H1 (cell line): ENCODE measurements around the gene SRMS. TPM values are rescaled to one million over a fixed set of nuclear protein-coding genes. Genes with fewer than 3 reads are reported as not detected.

Experiments
- CTCF ChIA-PET: fragments of 300-600 bp; sonication (Branson Sonifier 250); formaldehyde crosslinking; loops from one replicate; lab custom pipeline; 2021; ENCODE audit not compliant: partially characterized antibody; lab: Charles Lee
- POLR2A ChIA-PET: fragments of 300-600 bp; sonication (Branson Sonifier 250); formaldehyde crosslinking; loops from one replicate; lab custom pipeline; 2021; ENCODE audit warnings: inconsistent platforms; ENCODE audit not compliant: partially characterized antibody; lab: Charles Lee
- DNase-seq, 2 experiments: peaks; one replicate each; pipeline versions ENCODE4 v3.0.0 to v3.0.0-alpha.2; 2010 to 2022; ENCODE audit warnings: low spot score in 2 of 2, low read depth in 1 of 2, mixed read lengths in 1 of 2
- FAIRE-seq: peaks from 2 replicates; lab custom pipeline; 2011; peaks lifted over from hg19 to GRCh38; lab: Jason Lieb, UNC
- H2AFZ ChIP-seq: 2 replicates; pipeline ENCODE4 v1.8.1; 2012; ENCODE audit warnings: low read length, inconsistent platforms
- H2AK5ac ChIP-seq: 2 replicates; pipeline ENCODE4 v1.6.1; 2013; ENCODE audit warnings: low read depth, low read length
- H2BK120ac ChIP-seq: replicated peaks from 2 replicates; pipeline ENCODE3; 2013; ENCODE audit warnings: low read depth, low read length, inconsistent platforms
- H2BK12ac ChIP-seq: 2 replicates; pipeline ENCODE4 v1.6.1; 2013; ENCODE audit warnings: low read depth, low read length
- H2BK15ac ChIP-seq: 2 replicates; pipeline ENCODE4 v1.6.1; 2013; ENCODE audit warnings: low read length
- H2BK20ac ChIP-seq: 2 replicates; pipeline ENCODE4 v1.6.1; 2013; ENCODE audit warnings: low read length
- H2BK5ac ChIP-seq: 2 replicates; pipeline ENCODE4 v1.6.1; 2013; ENCODE audit warnings: low read depth, low read length
- H3K14ac ChIP-seq: 2 replicates; pipeline ENCODE4 v1.6.1; 2013; ENCODE audit warnings: inconsistent platforms; ENCODE audit not compliant: insufficient read length
- H3K18ac ChIP-seq: 2 replicates; pipeline ENCODE4 v1.6.1; 2013; ENCODE audit warnings: low read length; ENCODE audit errors: extremely low read depth
- H3K23ac ChIP-seq: 2 replicates; pipeline ENCODE4 v1.6.1; 2013; ENCODE audit warnings: inconsistent platforms; ENCODE audit not compliant: insufficient read length
- H3K23me2 ChIP-seq: 2 replicates; pipeline ENCODE4 v1.6.1; 2013; ENCODE audit warnings: low read depth, low read length
- H3K27ac ChIP-seq: 2 replicates; pipeline ENCODE4 v1.6.1; 2011; ENCODE audit warnings: low read depth, low read length, inconsistent platforms
- H3K27me3 ChIP-seq, 4 experiments: replicated peaks in 1 of 4; 1 replicate in 1 of 4; 2 replicates in 3 of 4; pipeline versions ENCODE4 v1.6.1 to v1.8.1; 2011 to 2013; ENCODE audit warnings: low read length in 3 of 4, mild to moderate bottlenecking in 3 of 4, inconsistent platforms in 2 of 4, mixed read lengths in 2 of 4, moderate library complexity in 1 of 4; ENCODE audit not compliant: control insufficient read depth in 3 of 4, insufficient read depth in 3 of 4; ENCODE audit errors: extremely low read depth in 1 of 4
- H3K36me3 ChIP-seq, 4 experiments: 2 replicates each; pipeline versions ENCODE4 v1.6.1 to v1.8.1; 2011 to 2013; ENCODE audit warnings: mild to moderate bottlenecking in 4 of 4, low read length in 3 of 4, moderate library complexity in 2 of 4, control low read depth in 1 of 4, inconsistent platforms in 1 of 4; ENCODE audit not compliant: insufficient read depth in 4 of 4, control insufficient read depth in 2 of 4
- H3K4ac ChIP-seq: replicated peaks from 2 replicates; pipeline ENCODE3; 2013; ENCODE audit warnings: low read length, low read depth, mixed read lengths, inconsistent platforms; ENCODE audit not compliant: insufficient read length
- H3K4me1 ChIP-seq, 4 experiments: replicated peaks in 1 of 4; 1 replicate in 1 of 4; 2 replicates in 3 of 4; pipeline versions ENCODE4 v1.6.1 to v1.8.1; 2011 to 2013; ENCODE audit warnings: low read length in 3 of 4, inconsistent platforms in 2 of 4, mixed read lengths in 1 of 4; ENCODE audit not compliant: insufficient read depth in 4 of 4, control insufficient read depth in 3 of 4
- H3K4me2 ChIP-seq, 2 experiments: 2 replicates each; pipeline versions ENCODE4 v1.6.1 to v1.8.1; 2011 to 2013; ENCODE audit warnings: low read depth in 2 of 2, low read length in 2 of 2, control low read depth in 1 of 2, inconsistent platforms in 1 of 2, mild to moderate bottlenecking in 1 of 2; ENCODE audit not compliant: insufficient read depth in 1 of 2
- H3K4me3 ChIP-seq, 4 experiments: fragments of 200-600, 300-600 bp in 1 of 4; sonication (generic), shearing (Covaris generic), sonication (Bioruptor Twin) in 1 of 4; 2 replicates each; pipeline versions ENCODE4 v1.5.1 to v1.8.1; 2011 to 2016; ENCODE audit warnings: low read length in 4 of 4, low read depth in 3 of 4, control low read depth in 2 of 4, inconsistent platforms in 2 of 4, mild to moderate bottlenecking in 2 of 4, mixed read lengths in 1 of 4, moderate library complexity in 1 of 4; ENCODE audit not compliant: insufficient read depth in 2 of 4; ENCODE audit errors: extremely low read depth in 1 of 4
- H3K56ac ChIP-seq: replicated peaks from 2 replicates; pipeline ENCODE3; 2013; ENCODE audit warnings: low read depth, mild to moderate bottlenecking, mixed read lengths, low read length, inconsistent platforms; ENCODE audit not compliant: insufficient read length
- H3K79me1 ChIP-seq: 2 replicates; pipeline ENCODE4 v1.6.1; 2013; ENCODE audit warnings: low read depth, low read length, control low read depth
- H3K79me2 ChIP-seq, 2 experiments: 2 replicates each; pipeline versions ENCODE4 v1.6.1 to v1.8.1; 2012 to 2013; ENCODE audit warnings: low read length in 2 of 2, mild to moderate bottlenecking in 2 of 2, inconsistent platforms in 1 of 2; ENCODE audit not compliant: insufficient read depth in 2 of 2, control insufficient read depth in 1 of 2
- H3K9ac ChIP-seq, 4 experiments: replicated peaks in 1 of 4; 1 replicate in 1 of 4; 2 replicates in 3 of 4; pipeline versions ENCODE4 v1.6.1 to v1.8.1; 2011 to 2013; ENCODE audit warnings: low read depth in 3 of 4, low read length in 3 of 4, control low read depth in 2 of 4, mild to moderate bottlenecking in 2 of 4, moderate library complexity in 2 of 4, inconsistent platforms in 1 of 4; ENCODE audit errors: extremely low read depth in 1 of 4
- H3K9me3 ChIP-seq, 2 experiments: 2 replicates each; pipeline versions ENCODE4 v1.6.1 to v1.8.1; 2012 to 2013; ENCODE audit warnings: mild to moderate bottlenecking in 2 of 2, moderate library complexity in 2 of 2, control low read depth in 1 of 2, inconsistent platforms in 1 of 2, low read depth in 1 of 2, low read length in 1 of 2, mixed read lengths in 1 of 2; ENCODE audit not compliant: insufficient read depth in 2 of 2
- H4K20me1 ChIP-seq, 2 experiments: replicated peaks in 1 of 2; 2 replicates each; pipeline versions ENCODE3 to v1.8.1; 2011 to 2013; ENCODE audit warnings: inconsistent platforms in 2 of 2, low read length in 2 of 2, mild to moderate bottlenecking in 1 of 2; ENCODE audit not compliant: insufficient read depth in 2 of 2, control insufficient read depth in 1 of 2
- H4K5ac ChIP-seq: 2 replicates; pipeline ENCODE4 v1.6.1; 2013; ENCODE audit warnings: low read length, low read depth, mixed read lengths, inconsistent platforms; ENCODE audit not compliant: insufficient read length
- H4K8ac ChIP-seq: 2 replicates; pipeline ENCODE4 v1.8.0; 2013; ENCODE audit warnings: mild to moderate bottlenecking, moderate library complexity, low read length, inconsistent platforms; ENCODE audit not compliant: insufficient read depth; ENCODE audit errors: extremely low read depth
- H4K91ac ChIP-seq: replicated peaks from 2 replicates; pipeline ENCODE3; 2013; ENCODE audit warnings: low read length, mixed read lengths, inconsistent platforms; ENCODE audit not compliant: insufficient read length
- BACH1 ChIP-seq: IDR thresholded peaks from 2 replicates; pipeline ENCODE4 v1.6.1; 2012; ENCODE audit warnings: low read length, improper control_type of control experiment
- CTBP2 ChIP-seq: IDR thresholded peaks from 2 replicates; pipeline ENCODE4 v1.7.0; 2011; ENCODE audit warnings: borderline replicate concordance, mild to moderate bottlenecking, moderate library complexity, mixed read lengths, low read length; ENCODE audit not compliant: insufficient read depth, insufficient read length
- EP300 ChIP-seq, 2 experiments: IDR thresholded peaks; 1 replicate in 1 of 2; 2 replicates in 1 of 2; pipeline ENCODE4 v1.6.1; 2011 to 2012; ENCODE audit warnings: low read depth in 2 of 2, low read length in 2 of 2, mild to moderate bottlenecking in 2 of 2, borderline replicate concordance in 1 of 2, inconsistent platforms in 1 of 2, moderate library complexity in 1 of 2
- HDAC2 ChIP-seq, 2 experiments: fragments of 300-600 bp in 1 of 2; sonication (generic) in 1 of 2; IDR thresholded peaks; 2 replicates each; pipeline ENCODE4 v1.6.1; 2011 to 2012; ENCODE audit warnings: low read depth in 2 of 2, low read length in 2 of 2, mild to moderate bottlenecking in 2 of 2, moderate library complexity in 2 of 2, borderline replicate concordance in 1 of 2, inconsistent platforms in 1 of 2
- JUN ChIP-seq: IDR thresholded peaks from 2 replicates; pipeline ENCODE4 v1.6.1; 2011; ENCODE audit warnings: low read depth, mild to moderate bottlenecking, improper control_type of control experiment, low read length
- KDM4A ChIP-seq: IDR thresholded peaks from one replicate; pipeline ENCODE4 v1.7.1; 2012; ENCODE audit warnings: low read depth, mild to moderate bottlenecking, moderate library complexity, low read length, inconsistent platforms; ENCODE audit not compliant: severe bottlenecking
- POLR2A ChIP-seq, 2 experiments: IDR thresholded peaks; 1 replicate in 1 of 2; 2 replicates in 1 of 2; pipeline ENCODE4 v1.6.1; 2011; ENCODE audit warnings: low read depth in 2 of 2, low read length in 2 of 2, mild to moderate bottlenecking in 2 of 2; ENCODE audit errors: control extremely low read depth in 1 of 2
- RBBP5 ChIP-seq: IDR thresholded peaks from 2 replicates; pipeline ENCODE4 v1.7.1; 2012; ENCODE audit warnings: low read depth, mild to moderate bottlenecking, inconsistent platforms, low read length, moderate library complexity, borderline replicate concordance
- SP1 ChIP-seq: IDR thresholded peaks from 2 replicates; pipeline ENCODE4 v1.6.1; 2011; ENCODE audit warnings: low read depth, low read length
- SRF ChIP-seq: IDR thresholded peaks from 2 replicates; pipeline ENCODE4 v1.6.1; 2011; ENCODE audit warnings: mild to moderate bottlenecking, low read depth, low read length, moderate library complexity
- whole genome bisulfite sequencing, 2 experiments: shearing (Covaris generic) in 1 of 2; methylation state at CpG; one replicate each; pipeline versions ENCODE4 v1.1.6 to v1.1.7; 2013 to 2015; ENCODE audit warnings: low lambda C conversion rate in 2 of 2, mixed read lengths in 2 of 2, inconsistent platforms in 1 of 2, low coverage in 1 of 2, missing lambda C conversion rate in 1 of 2; ENCODE audit not compliant: insufficient replicate concordance in 2 of 2, insufficient coverage in 1 of 2, insufficient read length in 1 of 2; ENCODE audit errors: extremely low coverage in 1 of 2, missing lambda C conversion rate in 1 of 2; 5-methylcytosine and 5-hydroxymethylcytosine counted together
- polyA plus RNA-seq, 7 experiments: library from polyadenylated mRNA; depleted of rRNA in 3 of 7; stranded (reverse) in 5 of 7; unstranded in 2 of 7; fragments of >200 nt in 5 of 7; fragments of 200-250 nt in 2 of 7; gene quantifications; 1 replicate in 5 of 7; 2 replicates in 1 of 7; 4 replicates in 1 of 7; pipeline versions ENCODE4 v1.2.1 to v1.2.3, GENCODE V29; 2011 to 2013; ENCODE audit warnings: missing spikeins in 2 of 7, mixed read lengths in 2 of 7
- total RNA-seq: library from RNA; stranded (reverse); fragmentation: NEBNext Ultra II Directional; extraction: Animal tissue kit (Norgen Biotek cat#: 25700); gene quantifications from 2 replicates; pipeline ENCODE4 v1.2.1, GENCODE V29; 2021
- TF ChIP-seq, protein P1 (sequence below): IDR thresholded peaks from 2 replicates; pipeline ENCODE4 v1.6.1; 2012; ENCODE audit warnings: inconsistent platforms

The SRMS gene
- total and polyA plus RNA-seq, 2 of the 8 experiments (the other 6 are each of a cell fraction or from before 2014, with no cell fraction given), result 0.39 to 0.76 TPM

DNA sequence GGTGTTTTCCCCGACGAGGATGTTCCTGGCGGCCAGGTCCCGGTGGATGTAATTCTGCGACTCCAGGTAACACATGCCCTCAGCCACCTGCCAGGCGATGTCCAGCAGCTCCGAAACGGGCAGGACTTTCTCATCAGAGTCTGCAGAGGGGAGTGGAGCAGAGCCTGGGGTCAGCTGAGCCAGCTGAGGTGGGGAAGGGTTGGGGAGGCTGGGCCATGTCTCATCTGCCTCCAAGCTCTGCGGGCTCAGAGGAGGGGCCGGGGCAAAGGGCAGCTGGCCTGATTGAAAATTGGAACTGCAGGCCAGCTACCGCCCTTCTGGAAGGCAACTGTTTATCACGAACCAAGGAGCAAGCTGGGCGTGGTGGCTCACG, 16.8 kb downstream of the SRMS start:
- Histone ChIP-seq H2BK15ac (no peak overlapping the region), H2BK20ac (no peak overlapping the region), H3K4me1 (peaks cover 0 to 13% (median 3%) of the 10 kb centered on the region in 4 experiments; a peak in 5 of 7 replicates), H4K5ac (no peak overlapping the region), H3K4me3 (no peak overlapping the region), H2BK12ac (no peak overlapping the region), H3K56ac (no peak overlapping the region), H3K27me3 (no peaks in the 10 kb centered on the region), H3K9ac (no peak overlapping the region), H3K27ac (no peak overlapping the region), H3K23ac (no peak overlapping the region), H3K4me2 (no peak overlapping the region), H3K18ac (no peak overlapping the region), H4K20me1 (peaks cover 0 to 3% of the 10 kb centered on the region in 2 experiments), H3K79me2 (no peaks in the 10 kb centered on the region), H2BK120ac (no peak overlapping the region), H2BK5ac (no peak overlapping the region), H2AFZ (no peak overlapping the region), H3K14ac (no peak overlapping the region), H4K8ac (no peak overlapping the region; the same call in 1 of the 2 replicates), H4K91ac (no peak overlapping the region), H3K4ac (no peak overlapping the region), H2AK5ac (no peak overlapping the region), H3K9me3 (no peaks in the 10 kb centered on the region), H3K36me3 (no peaks in the 10 kb centered on the region), H3K23me2 (peaks cover 3% of the 10 kb centered on the region; the same call in 1 of the 2 replicates), H3K79me1 (no peaks in the 10 kb centered on the region; the same call in 1 of the 2 replicates)
- DNase-seq, result no peak
- CTCF ChIA-PET, result interaction anchor here (1.3 to 1.4 kb wide), 4 partner anchors 10 to 42 kb away, joined by 3 to 5 read pairs (median 4); partner anchors contain the start of gene HELZ2
- FAIRE-seq, result no peak
- WGBS, 2 experiments, result 94% methylated on average over 12 of the region's 14 CpGs; no CpG with 5 or more reads in 1 of the 2 experiments
- POLR2A ChIA-PET, result interaction anchor here (0.9 to 7.8 kb wide), 4 partner anchors 9 to 164 kb away, joined by 3 to 59 read pairs (median 3); partner anchors contain the start of gene PPDPF
- TF ChIP-seq RBBP5 (no peak), BACH1 (no peak), CTBP2 (no peak), JUN (no peak), EP300 (IDR thresholded peaks at IDR 0.05; ENCODE audit: borderline replicate concordance in 1 of 2, low read depth in 2 of 2, low read length in 2 of 2) (no peak), POLR2A (IDR thresholded peaks at IDR 0.05; ENCODE audit: control extremely low read depth in 1 of 2, low read depth in 2 of 2, low read length in 2 of 2) (no peak), KDM4A (no peak), SRF (no peak), HDAC2 (IDR thresholded peaks at IDR 0.05; ENCODE audit: borderline replicate concordance in 1 of 2, low read depth in 2 of 2, low read length in 2 of 2) (no peak), SP1 (no peak)
- TF ChIP-seq, protein P1, sequence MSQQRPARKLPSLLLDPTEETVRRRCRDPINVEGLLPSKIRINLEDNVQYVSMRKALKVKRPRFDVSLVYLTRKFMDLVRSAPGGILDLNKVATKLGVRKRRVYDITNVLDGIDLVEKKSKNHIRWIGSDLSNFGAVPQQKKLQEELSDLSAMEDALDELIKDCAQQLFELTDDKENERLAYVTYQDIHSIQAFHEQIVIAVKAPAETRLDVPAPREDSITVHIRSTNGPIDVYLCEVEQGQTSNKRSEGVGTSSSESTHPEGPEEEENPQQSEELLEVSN, result no peak
